Left ventricle myocardium inferior (tissue), 1 donor: ENCODE measurements around the gene KCNC1. TPM values are rescaled to one million over a fixed set of nuclear protein-coding genes. Genes with fewer than 3 reads are reported as not detected.

Experiments
- DNase-seq: peaks from one replicate; pipeline ENCODE4 v3.0.0-alpha.2; 2020
- H3K27ac ChIP-seq: fragments of 200-600 bp; replicated peaks from 2 replicates; pipeline ENCODE4 v1.8.0; 2021
- H3K27me3 ChIP-seq: fragments of 200-600 bp; 2 replicates; pipeline ENCODE4 v1.8.0; 2021; ENCODE audit warnings: low read depth
- H3K36me3 ChIP-seq: fragments of 200-600 bp; 2 replicates; pipeline ENCODE4 v1.8.0; 2021
- H3K4me1 ChIP-seq: fragments of 200-600 bp; 2 replicates; pipeline ENCODE4 v1.8.0; 2021
- H3K4me3 ChIP-seq: fragments of 200-600 bp; 2 replicates; pipeline ENCODE4 v1.8.0; 2021; ENCODE audit warnings: mild to moderate bottlenecking, moderate library complexity
- H3K9me3 ChIP-seq: fragments of 200-600 bp; replicated peaks from 2 replicates; pipeline ENCODE4 v1.8.0; 2021
- CTCF ChIP-seq: fragments of 200-600 bp; IDR thresholded peaks from 2 replicates; pipeline ENCODE4 v1.8.0; 2021; ENCODE audit warnings: antibody characterized with exemption, mild to moderate bottlenecking, borderline replicate concordance
- intact Hi-C: fragments of 100-400 bp; cut with micrococcal nuclease; formaldehyde crosslinking; loops from one replicate; pipeline ENCODE4 v1.11.0; 2022
- total RNA-seq: library from RNA; stranded (reverse); fragmentation: NEBNext Ultra II Directional; extraction: Animal tissue kit (Norgen Biotek cat#: 25700); gene quantifications from one replicate; pipeline ENCODE4 v1.2.1, GENCODE V29; 2021
- donor health status: DM: no; HTN: yes; CAD: no; lungs with severe emphysema.

Gene KCNC1
- total RNA-seq, 1 donor from 2014 or later, result not detected

GRCh38 chr11:17799147-17799546 is 64.6 kb downstream of the KCNC1 start:
- no peaks in the 10 kb centered on the region for H3K36me3 ChIP-seq
- intact Hi-C loops, result no loop called here
- H3K27me3 ChIP-seq, result no peaks in the 10 kb centered on the region

GRCh38 chr11:17801166-17801565 is 66.6 kb downstream of the KCNC1 start:
- no peaks in the 10 kb centered on the region for H3K9me3 ChIP-seq

More at GRCh38 chr11:17799147-17799546, 64.6 kb downstream of the KCNC1 start:
- TF ChIP-seq CTCF, result no peak
- no peak for DNase-seq
- Histone ChIP-seq H3K4me1 (peaks cover 28% of the 10 kb centered on the region), H3K9me3 (no peaks in the 10 kb centered on the region), H3K27ac (peak overlapping the region; percentile 82), H3K4me3 (no peak overlapping the region)

DNA sequence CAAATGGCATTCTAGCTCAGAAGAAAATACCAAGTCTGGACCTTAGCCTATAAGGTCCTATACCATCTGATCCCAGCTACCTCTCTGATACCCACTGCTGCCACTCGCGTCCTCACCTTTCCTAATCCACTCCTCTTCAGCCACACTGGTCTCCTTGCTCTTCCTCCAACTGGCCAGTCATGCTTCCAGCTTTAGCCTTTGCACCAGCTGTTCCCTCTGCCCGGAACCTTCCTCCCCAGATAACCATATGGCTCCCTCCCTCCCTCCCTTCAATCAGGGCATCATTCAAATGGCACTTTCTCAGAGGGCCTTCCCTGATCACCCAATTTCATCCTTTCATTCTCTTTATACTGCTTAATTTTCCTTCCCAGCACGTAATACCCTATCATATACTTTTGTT is 67.9 kb downstream of the KCNC1 start:
- H3K27ac ChIP-seq, result no peak overlapping the region
- H3K4me3 ChIP-seq, result no peak overlapping the region
- H3K9me3 ChIP-seq, result no peaks in the 10 kb centered on the region
- H3K4me1 ChIP-seq, result peaks cover 44% of the 10 kb centered on the region
- intact Hi-C loops, result no loop called here
- no peaks in the 10 kb centered on the region for H3K27me3 ChIP-seq
- TF ChIP-seq CTCF, result no peak
- H3K36me3 ChIP-seq, result no peaks in the 10 kb centered on the region
- DNase-seq, result no peak

More at GRCh38 chr11:17801166-17801565, 66.6 kb downstream of the KCNC1 start:
- Histone ChIP-seq H3K4me1 (peaks cover 40% of the 10 kb centered on the region), H3K27me3 (no peaks in the 10 kb centered on the region), H3K36me3 (no peaks in the 10 kb centered on the region), H3K27ac (no peak overlapping the region), H3K4me3 (no peak overlapping the region)
- TF ChIP-seq CTCF, result no peak
- intact Hi-C loops, result no loop called here
- DNase-seq, result no peak

GRCh38 chr11:17803754-17804334 is 69.3 kb downstream of the KCNC1 start:
- H3K27me3 ChIP-seq, result no peaks in the 10 kb centered on the region
- intact Hi-C loops, result no loop called here
- H3K4me1 ChIP-seq, result peaks cover 35% of the 10 kb centered on the region
- no peak overlapping the region for H3K27ac ChIP-seq
- no peaks in the 10 kb centered on the region for H3K36me3 ChIP-seq
- no peak overlapping the region for H3K4me3 ChIP-seq
- no peak for DNase-seq
- no peaks in the 10 kb centered on the region for H3K9me3 ChIP-seq
- TF ChIP-seq CTCF, result no peak

- no peaks in the 10 kb centered on the region for H3K9me3 ChIP-seq
- H3K4me3 ChIP-seq, result no peak overlapping the region
- peaks cover 25% of the 10 kb centered on the region for H3K4me1 ChIP-seq
- no peak overlapping the region for H3K27ac ChIP-seq
- intact Hi-C loops, result no loop called here
- no peak for DNase-seq
- TF ChIP-seq CTCF, result no peak
- H3K36me3 ChIP-seq, result no peaks in the 10 kb centered on the region
- H3K27me3 ChIP-seq, result no peaks in the 10 kb centered on the region
Observed at GRCh38 chr11:17805043-17805442, 70.5 kb downstream of the KCNC1 start.

GRCh38 chr11:17805873-17806272 is 71.3 kb downstream of the KCNC1 start:
- H3K27ac ChIP-seq, result peak overlapping the region; percentile 13
- H3K4me3 ChIP-seq, result no peak overlapping the region
- peaks cover 26% of the 10 kb centered on the region for H3K4me1 ChIP-seq
- DNase-seq, result no peak
- TF ChIP-seq CTCF, result no peak
- intact Hi-C loops, result no loop called here
- H3K36me3 ChIP-seq, result no peaks in the 10 kb centered on the region
- no peaks in the 10 kb centered on the region for H3K27me3 ChIP-seq
- H3K9me3 ChIP-seq, result no peaks in the 10 kb centered on the region
